GM12801 (cell line): ENCODE results near the gene ZNF804B.

Experiments used
- TF ChIP-seq, protein P1 (sequence below): IDR thresholded peaks from one replicate; pipeline ENCODE4 v1.5.1; 2011; ENCODE audit warnings: control low read depth; ENCODE audit not compliant: insufficient read length; ENCODE audit errors: extremely low read depth

ZNF804B gene

DNA sequence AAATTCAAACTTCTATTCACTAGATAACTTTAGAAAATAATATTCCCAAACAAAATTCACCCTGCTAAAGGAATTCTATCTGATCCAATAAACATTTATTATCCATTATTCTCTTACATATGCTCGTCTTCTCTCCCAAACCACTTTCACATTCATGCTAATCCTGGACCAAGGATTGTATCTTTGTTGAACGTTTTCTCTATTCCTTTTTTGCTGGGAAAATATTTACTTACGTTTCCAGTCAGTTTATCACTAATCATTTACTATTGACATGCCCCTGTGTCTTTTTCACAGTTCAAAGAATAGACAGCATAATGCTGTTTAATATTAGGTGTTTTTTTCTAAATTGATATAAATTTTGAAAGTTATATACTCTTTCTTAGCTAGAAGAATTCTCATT lies 32.9 kb downstream of the ZNF804B start:
- TF ChIP-seq, protein P1, sequence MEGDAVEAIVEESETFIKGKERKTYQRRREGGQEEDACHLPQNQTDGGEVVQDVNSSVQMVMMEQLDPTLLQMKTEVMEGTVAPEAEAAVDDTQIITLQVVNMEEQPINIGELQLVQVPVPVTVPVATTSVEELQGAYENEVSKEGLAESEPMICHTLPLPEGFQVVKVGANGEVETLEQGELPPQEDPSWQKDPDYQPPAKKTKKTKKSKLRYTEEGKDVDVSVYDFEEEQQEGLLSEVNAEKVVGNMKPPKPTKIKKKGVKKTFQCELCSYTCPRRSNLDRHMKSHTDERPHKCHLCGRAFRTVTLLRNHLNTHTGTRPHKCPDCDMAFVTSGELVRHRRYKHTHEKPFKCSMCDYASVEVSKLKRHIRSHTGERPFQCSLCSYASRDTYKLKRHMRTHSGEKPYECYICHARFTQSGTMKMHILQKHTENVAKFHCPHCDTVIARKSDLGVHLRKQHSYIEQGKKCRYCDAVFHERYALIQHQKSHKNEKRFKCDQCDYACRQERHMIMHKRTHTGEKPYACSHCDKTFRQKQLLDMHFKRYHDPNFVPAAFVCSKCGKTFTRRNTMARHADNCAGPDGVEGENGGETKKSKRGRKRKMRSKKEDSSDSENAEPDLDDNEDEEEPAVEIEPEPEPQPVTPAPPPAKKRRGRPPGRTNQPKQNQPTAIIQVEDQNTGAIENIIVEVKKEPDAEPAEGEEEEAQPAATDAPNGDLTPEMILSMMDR, result no peak

DNA sequence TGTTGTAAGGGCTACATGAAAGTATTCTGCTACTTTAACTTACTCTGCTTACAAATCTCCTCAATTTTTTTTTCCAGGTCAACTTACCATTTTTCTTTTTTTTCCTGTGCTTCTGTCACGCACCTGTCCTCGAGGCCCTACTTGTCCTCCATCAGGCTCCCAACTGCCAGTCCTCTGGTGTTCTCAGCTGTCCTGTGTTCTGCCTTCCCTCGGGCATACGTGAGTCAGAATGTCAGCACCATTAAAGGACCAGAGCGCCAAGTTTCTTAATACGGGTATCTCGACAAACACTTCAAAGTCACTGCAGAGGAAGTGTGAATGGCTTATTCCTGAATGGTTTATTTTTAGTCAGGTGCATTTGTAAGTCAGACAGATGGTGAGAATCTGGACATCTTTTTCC lies 36.1 kb downstream of the ZNF804B start, which contains the start of gene TEX47:
Gene TEX47, minus strand, starts transcription at position 185 of the 400 bp plus-strand sequence. CDS start 795 bp downstream, outside the sequence.
- TF ChIP-seq, protein P1, result no peak

DNA sequence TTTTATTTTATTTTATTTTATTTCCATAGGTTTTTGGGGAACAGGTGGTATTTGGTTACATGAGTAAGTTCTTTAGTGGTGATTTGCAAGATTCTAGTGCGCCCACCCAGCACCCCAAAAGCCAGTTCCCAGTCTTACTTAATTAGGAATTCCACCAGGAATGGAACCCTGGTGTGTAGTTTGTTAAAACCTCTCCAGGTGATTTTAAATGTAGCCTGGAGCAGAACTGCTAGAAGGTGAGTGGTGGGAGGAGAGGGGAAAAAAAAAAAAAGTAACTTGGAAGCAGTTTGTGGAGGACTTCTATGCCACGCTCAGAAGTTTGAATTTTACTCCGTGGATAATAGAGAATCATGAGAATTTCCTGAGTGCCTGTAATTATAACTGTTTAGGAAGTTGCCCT lies 41.5 kb downstream of the ZNF804B start:
- TF ChIP-seq, protein P1, result no peak

- TF ChIP-seq, protein P1, result no peak
Measured at GRCh38 chr7:88806280-88807037, 47.0 kb downstream of the ZNF804B start.

GRCh38 chr7:88818552-88818951 lies 59.1 kb downstream of the ZNF804B start:
- TF ChIP-seq, protein P1, result no peak

- TF ChIP-seq, protein P1, result no peak
Measured at GRCh38 chr7:88826222-88826621, 66.7 kb downstream of the ZNF804B start.

DNA sequence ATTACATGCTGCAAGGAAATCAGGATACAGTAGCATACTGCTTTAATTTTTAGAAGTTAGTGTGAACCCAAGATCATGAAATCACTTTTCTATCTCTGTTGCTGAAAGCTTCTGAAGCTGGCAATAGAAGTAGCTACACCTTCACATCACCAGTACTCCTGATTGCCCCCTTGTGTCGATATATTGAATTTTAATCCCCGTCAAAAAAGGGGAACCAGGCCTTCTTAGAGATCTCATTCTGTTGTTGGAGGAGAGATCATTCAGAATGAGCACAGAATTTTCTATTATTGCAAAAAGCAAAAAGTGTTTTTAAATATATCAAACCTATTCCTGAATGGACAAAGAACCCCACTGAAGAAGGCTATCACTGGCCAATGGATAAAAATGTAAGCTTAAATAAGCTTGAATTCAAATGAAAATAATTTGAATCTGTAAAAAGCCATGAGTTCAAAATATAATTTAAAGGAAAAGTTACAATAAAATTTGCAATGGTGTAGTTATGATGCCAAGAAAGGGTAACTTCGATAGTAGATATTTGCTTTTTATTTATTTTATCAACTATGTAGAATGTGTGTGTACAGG lies 75.7 kb downstream of the ZNF804B start:
- TF ChIP-seq, protein P1, result no peak
